ENCODE measurements around the gene OBP2A.
"Not testable (repeated sequence)": the region's sequence is repeated elsewhere in the genome, so short reads cannot be mapped to it uniquely, and the experiment has no call there.

The OBP2A gene

DNA sequence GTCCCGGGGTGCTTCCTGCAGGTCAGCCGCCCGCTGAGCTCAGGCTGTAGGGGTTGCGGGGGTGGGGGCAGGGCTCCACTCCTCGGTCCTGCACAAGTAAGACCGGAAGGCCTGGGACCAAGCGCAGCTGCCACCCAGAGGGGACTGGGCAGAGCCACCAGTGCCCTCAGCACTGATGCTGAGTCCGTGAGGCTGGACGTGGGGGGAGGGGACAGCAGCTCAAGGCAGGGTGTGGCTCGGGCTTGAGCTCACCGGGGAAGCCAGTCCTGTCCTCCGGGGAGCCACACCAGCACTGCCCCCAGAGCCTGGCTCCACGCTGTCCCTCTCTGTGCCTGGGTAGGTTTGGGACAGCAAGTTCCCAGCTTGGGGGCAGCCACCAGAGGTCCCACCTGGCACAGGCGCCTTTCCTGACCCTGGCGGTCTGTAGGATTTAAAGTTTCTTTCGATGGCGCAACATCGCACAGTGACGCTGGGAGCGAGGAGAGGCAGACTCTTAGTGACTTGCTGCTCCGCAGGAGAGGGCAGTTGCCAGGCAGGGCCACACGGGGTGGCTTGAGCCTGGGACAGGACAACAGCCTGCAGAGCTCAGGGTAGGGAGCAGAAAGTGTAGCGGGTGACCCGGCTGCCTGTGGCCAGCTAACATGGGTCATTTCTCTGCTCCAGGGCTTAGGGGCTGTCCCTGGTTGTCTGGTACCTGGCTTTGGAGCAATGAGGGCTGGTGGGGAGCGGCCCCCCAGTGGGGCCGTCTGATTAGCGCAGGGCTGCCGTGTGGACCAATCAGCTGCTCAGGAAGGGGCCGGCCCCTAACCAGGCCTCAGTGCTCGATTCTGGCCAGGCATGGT, 19.0 kb upstream of the OBP2A start:
- DNase-seq (ENCODE audit: low spot score): no peak

GRCh38 chr9:135528842-135529435, 17.0 kb upstream of the OBP2A start:
- DNase-seq (ENCODE audit: low spot score): not testable (repeated sequence)

GRCh38 chr9:135530146-135530545, 15.8 kb upstream of the OBP2A start:
- no peak for DNase-seq (ENCODE audit: low spot score)

- DNase-seq (ENCODE audit: low spot score): no peak
Observed at GRCh38 chr9:135531096-135531495, 14.8 kb upstream of the OBP2A start.

- no peak for DNase-seq (ENCODE audit: low spot score)
Observed at GRCh38 chr9:135533113-135533512, 12.8 kb upstream of the OBP2A start.

GRCh38 chr9:135533674-135534073, 12.3 kb upstream of the OBP2A start:
- no peak for DNase-seq (ENCODE audit: low spot score)

DNA sequence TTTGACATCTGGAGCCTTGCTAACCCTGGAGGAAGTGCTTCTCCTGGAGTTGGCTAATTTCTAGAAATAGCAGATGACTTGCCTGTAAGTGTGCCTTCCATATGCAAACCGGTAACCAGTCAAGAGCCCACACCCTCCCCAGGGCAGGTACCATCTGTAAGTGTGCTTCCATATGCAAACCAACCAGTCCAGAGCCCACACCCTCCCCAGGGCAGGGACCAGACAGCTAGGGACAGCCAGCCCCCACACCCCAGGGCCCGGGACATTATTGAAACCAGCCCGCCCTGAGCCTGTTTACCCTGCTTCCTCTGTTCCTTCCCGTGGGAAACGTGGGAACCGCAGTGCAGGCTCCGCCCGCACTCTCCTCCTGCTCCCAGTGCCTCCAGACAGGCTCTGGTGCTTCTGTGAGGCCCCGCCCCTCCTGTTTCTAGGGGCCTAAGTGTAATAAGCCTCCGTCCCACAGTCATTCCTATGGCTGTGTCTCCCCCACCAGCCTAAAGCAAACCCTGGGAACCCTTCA, 11.7 kb upstream of the OBP2A start:
- DNase-seq (ENCODE audit: low spot score): not testable (repeated sequence)

DNA sequence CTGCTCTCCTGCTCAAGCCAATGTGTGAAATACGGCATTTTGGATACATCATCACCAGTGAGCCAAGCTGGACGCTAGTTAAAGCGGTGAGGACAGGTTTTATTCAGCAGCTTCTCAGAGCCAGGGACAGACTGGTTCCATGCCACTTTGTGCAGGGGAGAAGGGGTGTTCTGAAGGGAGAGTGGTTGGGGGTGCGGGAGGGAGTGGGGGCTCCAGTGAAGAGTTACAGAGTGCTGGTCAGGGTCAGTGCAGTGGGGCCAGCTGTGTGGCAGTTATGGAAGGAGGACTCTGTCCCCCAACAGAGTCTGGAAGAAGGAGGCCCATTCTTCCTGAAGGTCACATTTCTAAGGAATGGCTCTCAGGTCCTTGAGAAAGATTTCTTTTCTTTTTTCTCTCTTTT, 11.1 kb upstream of the OBP2A start:
- DNase-seq (ENCODE audit: low spot score): not testable (repeated sequence)

DNA sequence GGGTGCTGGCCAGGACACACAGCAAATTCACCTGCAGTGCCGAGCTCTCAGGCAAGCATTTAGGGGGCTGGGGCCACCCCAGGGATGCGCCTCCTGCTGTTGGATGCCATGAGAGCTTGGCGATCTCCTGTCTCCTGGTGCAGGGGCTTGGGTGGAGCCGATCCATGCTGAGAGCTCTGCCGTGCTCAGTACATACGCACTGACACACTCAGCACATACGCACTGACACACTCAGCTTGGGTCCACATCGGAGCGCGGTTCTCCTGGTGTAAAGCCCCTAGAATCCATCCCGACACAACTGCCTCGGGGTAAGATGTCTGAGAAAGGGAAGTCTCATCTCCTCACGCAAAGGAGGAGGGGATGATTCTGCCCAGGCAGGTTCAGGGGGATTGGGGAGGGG, 10.3 kb upstream of the OBP2A start:
- not testable (repeated sequence) for DNase-seq (ENCODE audit: low spot score)

DNA sequence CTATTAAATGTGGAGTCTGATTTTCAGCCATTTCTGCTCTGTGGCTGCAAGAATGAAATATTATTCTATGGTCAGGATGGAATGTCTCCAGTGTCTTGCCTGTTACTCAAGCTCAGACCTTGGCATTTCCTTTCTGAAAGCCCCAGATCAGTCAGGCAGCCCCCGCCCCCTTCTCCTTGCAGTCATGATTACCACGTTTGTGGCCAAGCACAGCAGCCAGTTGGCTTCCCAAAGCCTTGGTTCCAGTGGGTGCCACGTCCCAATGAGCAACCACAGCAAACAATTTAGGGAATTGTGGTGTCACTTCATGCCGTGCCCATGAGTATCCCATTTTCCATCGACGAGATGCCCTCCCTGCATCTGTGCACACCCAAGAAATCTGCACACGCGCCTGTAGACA, 9.7 kb upstream of the OBP2A start:
- DNase-seq (ENCODE audit: low spot score): no peak

DNA sequence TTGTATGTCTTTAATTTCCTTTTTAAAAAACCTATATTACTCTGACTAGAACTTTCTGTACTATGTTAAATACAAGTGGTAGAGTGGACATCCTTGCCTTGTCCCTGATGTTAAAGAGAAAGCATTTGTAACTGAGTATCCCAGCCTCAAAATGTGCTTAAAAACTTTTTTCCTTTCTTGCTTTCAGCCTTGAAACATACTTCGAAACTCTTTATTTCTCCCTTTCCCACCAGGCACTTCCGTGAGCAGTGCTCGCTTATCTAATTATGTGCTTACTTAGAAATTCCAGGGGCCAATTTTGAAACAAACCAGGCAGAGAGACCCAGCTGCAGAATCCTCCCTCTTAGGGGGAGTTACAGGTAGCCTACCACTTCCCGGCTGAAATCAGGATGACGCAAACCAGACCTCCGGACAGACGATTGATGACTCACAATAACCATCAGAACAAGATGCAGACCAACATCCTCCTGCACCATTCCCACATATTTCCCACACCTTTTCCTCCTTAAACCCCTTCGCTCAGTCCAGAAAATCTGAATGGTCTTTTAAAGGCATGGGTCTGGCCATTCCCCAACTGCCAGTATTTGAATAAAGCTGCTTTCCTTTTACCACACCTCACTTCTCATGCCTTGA, 2.5 kb upstream of the OBP2A start:
- DNase-seq (ENCODE audit: low spot score): peak; percentile 68

DNA sequence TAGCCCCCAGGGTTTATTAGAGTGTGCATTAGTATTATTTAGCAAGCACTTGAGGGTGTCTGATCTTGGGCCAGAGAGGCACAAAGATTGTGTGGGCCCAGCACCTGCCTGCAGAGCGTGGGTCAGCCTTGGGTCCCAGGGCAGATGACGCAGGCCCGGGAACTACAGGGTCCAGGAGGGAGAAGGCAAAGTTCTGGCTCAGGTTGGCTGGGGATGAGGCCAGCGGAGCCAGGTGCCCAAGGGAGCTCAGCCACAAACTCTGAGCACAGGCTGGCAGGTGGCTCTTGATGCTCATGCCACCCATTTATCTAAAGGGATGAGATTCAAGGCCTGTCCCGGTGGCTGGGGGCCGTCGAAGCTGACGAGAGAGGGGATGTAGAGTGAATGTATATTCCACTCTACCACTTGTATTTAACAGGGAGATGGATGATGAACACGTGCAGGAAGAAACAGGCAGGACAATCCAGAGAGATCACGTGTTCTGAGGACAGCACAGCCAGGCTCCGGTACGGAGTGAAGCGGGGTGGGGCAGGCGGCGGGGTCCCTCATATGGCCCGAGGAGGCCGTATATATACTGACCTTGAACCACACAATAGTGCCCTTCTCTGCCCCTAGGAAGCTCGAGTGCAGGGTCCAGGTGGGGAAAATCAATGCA, 818 bp upstream of the OBP2A start:
- DNase-seq (ENCODE audit: low spot score): no peak

GRCh38 chr9:135546792-135547617, 1.1 kb downstream of the OBP2A start:
- not testable (repeated sequence) for DNase-seq (ENCODE audit: low spot score)

DNA sequence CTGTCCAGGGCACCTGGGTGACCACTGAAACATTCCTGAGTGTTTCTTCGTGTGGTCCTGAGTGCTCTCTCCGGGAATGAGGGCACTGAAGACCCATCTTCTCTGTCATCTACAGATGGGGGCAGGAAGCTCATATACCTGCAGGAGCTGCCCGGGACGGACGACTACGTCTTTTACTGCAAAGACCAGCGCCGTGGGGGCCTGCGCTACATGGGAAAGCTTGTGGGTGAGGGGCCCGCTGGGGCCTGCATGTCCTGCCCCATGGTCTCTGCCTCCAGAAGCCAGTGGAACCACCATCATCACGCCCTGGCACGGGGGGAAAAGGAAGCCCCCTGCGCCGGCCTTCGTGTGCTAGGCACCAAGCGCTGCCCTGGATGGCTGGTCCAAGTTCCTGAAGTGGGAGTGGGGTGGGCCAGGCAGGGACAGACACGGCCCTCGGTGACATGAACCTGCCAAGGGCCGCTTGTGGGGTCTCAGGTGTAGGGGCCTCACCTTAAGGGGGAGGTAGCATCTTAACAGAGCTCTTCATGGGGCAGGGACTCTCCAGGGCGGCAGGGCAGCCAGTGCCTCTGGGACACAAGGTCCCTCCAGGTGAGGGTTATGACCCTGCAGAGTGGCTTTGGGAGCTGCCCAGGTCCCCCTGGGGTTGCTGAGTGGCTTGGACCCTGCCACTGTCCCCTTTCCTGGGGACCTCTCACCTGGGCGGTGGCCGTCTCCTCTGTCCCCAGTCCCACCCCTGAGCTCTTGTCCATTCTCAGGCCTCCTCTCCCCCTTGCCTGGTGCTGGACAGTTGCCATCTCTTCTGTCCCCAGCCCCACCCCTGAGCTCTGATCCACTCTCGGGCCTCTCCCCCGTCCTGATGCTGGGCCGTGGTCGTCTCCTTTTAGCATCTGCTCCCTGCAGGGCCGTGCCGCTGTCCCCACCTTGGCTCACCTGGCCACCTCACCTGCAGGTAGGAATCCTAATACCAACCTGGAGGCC, 2.1 kb downstream of the OBP2A start:
- DNase-seq (ENCODE audit: low spot score): no peak

DNA sequence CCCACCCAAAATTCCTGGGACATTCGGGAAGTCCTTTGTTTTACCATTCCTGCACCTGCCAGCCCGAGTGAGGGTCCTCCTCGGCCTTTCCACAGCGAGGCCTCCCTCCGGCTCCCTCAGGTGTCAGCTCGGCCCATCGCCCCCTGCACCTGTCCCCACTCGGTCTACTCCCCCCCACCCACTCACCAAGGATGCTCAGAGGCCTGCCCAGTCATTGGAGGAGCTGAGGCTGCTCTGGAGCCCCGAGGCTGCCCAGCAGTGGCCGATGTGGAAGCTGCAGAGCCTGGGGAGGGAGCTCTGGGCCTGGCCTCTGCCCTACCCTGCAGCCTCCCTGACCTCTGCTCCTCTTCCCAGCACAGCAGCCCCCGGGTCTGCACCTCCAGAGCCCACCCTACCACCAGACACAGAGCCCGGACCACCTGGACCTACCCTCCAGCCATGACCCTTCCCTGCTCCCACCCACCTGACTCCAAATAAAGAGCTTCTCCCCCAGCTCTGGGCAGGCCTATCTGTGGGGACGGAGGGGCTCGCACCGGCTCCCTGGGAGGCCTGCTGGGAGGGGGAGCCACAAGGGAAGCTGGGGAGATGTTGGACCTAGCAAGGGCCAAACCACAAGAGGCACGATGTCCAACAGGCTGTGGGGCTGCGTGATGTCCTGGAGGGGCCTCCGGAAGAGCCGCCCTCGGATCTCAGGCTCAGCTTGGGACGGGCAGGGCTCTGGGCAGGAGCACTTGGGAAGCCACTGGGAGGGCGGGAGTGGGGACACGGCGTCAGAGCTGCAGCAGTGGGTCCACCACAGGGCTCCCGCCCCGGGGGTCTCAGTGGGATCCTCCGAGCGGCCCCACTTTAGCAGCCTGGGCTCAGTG, 3.8 kb downstream of the OBP2A start:
- not testable (repeated sequence) for DNase-seq (ENCODE audit: low spot score)

GRCh38 chr9:135550344-135550918, 4.5 kb downstream of the OBP2A start:
- no peak for DNase-seq (ENCODE audit: low spot score)

- no peak for DNase-seq (ENCODE audit: low spot score)
Observed at GRCh38 chr9:135551031-135551430, 5.1 kb downstream of the OBP2A start.

- no peak for DNase-seq (ENCODE audit: low spot score)
Observed at GRCh38 chr9:135551456-135551855, 5.5 kb downstream of the OBP2A start.

Data from SW480 (cell line).